Hepatic stellate cell (primary cell): Measurements from ENCODE around the gene NUCB2.
"Not testable (repeated sequence)": the region's sequence is repeated elsewhere in the genome, so short reads cannot be mapped to it uniquely, and the experiment has no call there.

ENCODE experiments used
- DNase-seq: peaks from one replicate; pipeline ENCODE4 v3.0.0; 2011; ENCODE audit warnings: low spot score

NUCB2 gene

DNA sequence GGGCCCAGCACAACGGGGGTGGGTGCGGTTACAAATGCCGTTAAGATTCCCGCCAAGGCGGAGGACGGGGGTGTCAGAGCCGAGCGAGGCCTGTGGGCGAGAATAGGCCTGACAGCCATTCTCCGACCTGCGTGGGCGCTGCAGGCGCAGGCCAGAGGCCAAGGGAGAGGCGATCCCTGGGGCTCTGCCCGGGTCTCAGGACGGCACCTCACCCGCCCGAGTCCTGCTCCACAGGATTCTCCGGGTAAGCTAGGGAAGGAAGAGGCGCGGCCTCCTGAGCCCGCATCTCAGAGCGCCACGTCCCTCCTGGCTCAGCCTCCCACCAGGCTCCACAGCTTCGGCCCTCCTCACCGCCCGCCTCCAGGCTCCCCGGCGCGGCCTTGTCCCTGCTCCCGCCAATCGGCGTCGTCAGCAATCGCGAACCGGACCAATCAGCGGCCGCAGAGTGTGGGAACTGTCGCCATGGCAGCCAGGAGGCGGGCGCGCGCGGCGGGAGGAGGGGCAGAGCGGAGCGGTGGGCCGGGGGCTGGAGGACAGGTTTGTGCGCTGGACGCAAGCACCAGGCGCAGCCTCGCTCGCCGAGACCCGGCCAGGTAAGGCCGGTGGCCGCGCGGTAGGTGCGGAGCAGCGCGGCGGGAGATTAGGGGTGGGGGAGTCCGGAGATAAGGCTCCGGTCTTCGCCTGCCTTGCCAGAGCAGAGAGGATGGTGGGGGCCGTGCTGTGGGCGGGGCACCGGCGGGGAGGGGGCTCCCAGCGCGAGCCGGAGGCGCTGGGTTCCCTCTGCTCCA lies at the start of gene NUCB2:
NUCB2 (plus strand) TSS at position 504 of the 788 bp plus-strand sequence. CDS start 18,585 bp downstream, outside the sequence.
- peak; percentile 97 for DNase-seq

GRCh38 chr11:17228186-17228925 lies 48.2 kb upstream of the NUCB2 start:
- not testable (repeated sequence) for DNase-seq

GRCh38 chr11:17229481-17230152 lies 46.9 kb upstream of the NUCB2 start:
- no peak for DNase-seq

GRCh38 chr11:17230867-17231851 lies 45.4 kb upstream of the NUCB2 start:
- no peak for DNase-seq

GRCh38 chr11:17233101-17233500 lies 43.4 kb upstream of the NUCB2 start:
- no peak for DNase-seq

- no peak for DNase-seq
Measured at GRCh38 chr11:17238377-17238776, 38.2 kb upstream of the NUCB2 start.

- not testable (repeated sequence) for DNase-seq
Measured at GRCh38 chr11:17239927-17240326, 36.6 kb upstream of the NUCB2 start.

DNA sequence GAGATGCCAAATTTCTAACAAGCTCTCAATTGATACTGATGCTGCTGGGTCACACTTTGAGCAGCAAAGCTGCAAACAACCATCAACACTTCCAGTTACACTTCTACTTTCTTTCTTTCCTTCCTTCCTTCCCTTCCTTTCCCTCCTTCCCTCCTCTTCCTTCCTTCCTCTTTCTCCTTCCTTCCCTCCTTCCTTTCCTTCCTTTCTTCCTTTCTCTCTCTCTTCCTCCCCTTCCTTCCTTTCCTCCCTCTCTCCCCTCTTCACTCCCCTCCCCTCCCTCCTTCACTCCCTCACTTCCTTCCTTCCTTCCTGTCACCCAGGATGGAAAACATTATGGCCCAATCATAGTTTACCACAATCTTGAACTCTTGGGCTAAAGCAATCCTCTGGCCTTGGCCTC lies 35.8 kb upstream of the NUCB2 start:
- DNase-seq: no peak

DNA sequence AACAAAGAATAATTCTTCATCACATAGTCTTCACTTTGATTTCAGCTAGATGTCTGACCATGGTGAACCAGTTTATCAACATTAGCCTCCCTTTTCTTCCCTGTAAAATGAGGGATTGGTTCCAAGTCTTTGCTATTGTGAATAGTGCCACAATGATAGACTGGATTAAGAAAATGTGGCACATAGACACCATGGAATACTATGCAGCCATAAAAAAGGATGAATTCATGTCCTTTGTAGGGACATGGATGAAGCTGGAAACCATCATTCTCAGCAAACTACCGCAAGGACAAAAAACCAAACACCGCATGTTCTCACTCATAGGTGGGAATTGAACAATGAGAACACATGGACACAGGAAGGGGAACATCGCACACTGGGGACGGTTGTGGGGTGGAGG lies 33.6 kb upstream of the NUCB2 start:
- not testable (repeated sequence) for DNase-seq

DNA sequence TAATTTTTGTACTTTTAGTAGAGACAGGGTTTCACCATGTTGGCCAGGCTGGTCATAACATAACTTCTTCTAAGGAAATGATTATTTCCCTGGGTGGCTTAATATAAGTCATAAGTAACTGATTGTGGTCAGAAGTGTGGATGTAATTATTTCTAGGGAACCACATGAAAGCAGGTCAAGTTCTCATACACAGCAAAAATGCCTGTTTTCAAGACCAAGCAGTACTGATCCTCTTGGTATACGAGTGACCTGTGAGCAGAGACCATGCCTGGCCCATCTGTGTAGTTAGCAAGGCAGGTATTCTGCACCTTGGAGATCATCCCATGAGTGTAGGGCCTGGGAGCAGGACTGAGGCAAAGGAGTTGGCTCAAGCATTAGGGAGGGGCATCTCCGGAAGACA lies 32.5 kb upstream of the NUCB2 start:
- DNase-seq: no peak

GRCh38 chr11:17250561-17251350 lies 25.8 kb upstream of the NUCB2 start:
- no peak for DNase-seq

DNA sequence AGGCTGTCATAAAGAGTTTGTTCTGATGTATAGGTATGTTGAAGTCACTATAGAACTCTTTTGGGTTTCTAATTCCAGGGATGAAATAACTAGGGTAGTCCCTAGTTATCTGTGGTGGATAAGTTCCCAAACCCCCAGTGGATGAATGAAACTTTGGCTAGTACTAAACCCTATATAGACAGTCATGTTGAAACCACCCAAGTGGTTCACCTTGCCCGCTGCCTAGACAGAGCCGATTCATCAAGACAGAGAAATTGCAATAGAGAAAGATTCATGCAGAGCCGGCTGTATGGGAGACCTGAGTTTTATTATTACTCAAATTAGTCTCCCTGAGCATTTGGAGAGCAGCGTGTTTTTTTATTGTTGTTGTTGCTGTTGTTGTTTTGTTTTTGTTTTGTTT lies 23.8 kb upstream of the NUCB2 start:
- no peak for DNase-seq

DNA sequence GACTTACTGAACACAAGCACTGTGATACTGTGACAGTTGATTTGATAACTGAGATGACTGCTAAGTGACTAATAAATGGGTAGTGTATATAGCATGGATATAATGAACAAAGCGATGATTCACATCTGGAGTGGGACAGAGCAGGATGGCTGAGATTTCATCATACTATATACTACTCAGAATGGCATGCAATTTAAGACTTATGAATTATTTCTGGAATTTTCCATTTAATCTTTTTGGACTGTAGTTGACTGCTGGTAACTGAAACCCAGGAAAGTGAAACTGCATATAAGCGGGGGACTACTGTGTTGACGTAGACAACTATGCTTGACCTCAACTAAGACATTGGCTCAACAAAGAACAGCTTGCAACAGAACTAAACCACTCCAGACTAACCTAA lies 20.0 kb upstream of the NUCB2 start:
- peak; percentile 61 for DNase-seq

DNA sequence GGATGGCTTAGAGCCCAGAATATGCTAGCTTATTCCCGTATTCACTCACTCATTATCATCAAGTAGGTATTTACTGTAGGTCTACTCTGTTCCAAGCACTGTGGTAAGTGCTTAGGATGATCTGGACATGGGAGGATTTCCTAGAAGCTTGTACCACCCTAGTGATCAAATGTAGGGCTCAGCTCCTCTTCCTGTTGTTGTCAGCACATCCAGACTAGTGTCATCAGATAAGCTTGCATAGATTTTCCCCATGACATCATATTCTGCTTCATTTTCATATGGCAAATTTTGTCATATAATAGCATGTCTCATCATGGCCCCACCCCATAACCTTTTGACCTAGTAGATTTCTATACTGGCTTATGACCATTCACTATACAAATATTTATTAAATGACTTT lies 19.3 kb upstream of the NUCB2 start:
- DNase-seq: peak; percentile 9

DNA sequence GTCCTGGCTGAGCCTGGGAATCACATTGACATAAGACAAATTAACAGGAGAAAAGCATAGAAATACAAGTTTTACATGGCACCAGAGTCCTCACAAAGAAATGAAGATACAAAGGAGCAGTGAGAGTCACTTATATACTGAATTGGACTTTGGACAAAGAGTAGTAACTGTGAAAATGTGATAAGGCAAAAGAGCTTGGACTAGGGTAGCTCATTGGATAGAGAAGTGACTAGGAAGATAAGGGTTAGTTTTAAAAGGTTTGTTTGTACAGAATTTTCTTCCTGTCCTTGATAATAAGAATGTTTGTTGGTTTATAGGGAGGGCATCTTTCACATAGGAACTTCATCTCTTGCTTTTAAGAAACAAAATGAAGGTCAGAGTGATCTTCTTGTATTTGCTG lies 17.9 kb upstream of the NUCB2 start:
- no peak for DNase-seq

DNA sequence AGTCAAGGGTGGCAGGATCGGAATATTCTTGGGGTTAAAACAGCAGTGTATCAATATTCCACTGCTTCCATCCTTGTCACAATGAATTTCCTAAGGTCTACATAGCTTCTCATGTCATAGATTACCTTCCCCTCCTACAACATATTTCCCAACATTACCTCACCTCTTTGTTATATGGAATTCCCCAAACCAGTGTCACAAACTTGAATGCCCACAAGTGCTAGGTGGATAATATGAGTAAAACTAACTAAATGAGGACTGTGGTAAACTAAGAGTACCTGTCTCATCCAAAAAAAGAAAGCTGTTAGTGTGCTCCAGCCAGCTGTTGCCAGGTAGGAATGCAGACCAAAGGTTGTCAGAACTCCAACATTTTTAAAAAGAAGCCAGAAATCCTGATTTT lies 17.0 kb upstream of the NUCB2 start:
- DNase-seq: no peak

DNA sequence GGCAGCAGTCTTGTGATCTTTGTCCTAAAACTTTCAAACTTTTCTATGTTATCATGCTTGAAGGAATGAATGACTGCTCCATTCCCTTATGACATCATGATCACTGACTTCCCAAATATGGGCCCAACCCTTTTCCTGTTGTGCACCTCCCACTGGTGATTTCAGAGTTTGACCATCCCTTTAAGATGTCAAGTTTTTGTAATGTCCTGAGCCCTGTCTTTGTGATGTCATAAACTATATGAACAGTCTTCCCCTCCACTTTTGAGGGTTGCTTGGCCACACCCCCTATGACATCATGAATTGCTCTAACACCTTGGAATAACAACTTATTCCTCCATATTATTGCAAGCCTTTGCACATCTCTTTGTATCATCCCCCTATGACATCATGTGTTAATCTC lies 16.5 kb upstream of the NUCB2 start:
- DNase-seq: no peak

DNA sequence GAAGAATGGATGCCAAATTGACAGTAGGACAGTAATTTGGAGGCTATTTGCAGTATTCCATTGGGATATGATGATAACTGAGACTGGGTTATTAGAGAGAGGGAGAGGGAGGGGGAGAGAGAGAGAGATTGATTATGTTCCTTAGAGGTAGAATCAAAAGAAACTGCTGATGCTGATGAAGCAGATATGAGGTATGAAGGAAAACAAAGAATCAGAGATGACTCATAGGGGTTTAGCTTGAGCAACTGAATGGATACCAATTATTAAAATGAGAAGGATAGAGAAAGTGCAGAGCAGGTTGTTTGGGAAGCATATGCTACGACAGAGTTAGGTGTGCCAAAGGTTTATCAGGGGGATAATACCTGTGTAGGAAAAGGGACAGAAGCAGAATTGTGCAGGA lies 12.8 kb upstream of the NUCB2 start:
- DNase-seq: peak; percentile 25

GRCh38 chr11:17266781-17267180 lies 9.8 kb upstream of the NUCB2 start:
- DNase-seq: no peak

DNA sequence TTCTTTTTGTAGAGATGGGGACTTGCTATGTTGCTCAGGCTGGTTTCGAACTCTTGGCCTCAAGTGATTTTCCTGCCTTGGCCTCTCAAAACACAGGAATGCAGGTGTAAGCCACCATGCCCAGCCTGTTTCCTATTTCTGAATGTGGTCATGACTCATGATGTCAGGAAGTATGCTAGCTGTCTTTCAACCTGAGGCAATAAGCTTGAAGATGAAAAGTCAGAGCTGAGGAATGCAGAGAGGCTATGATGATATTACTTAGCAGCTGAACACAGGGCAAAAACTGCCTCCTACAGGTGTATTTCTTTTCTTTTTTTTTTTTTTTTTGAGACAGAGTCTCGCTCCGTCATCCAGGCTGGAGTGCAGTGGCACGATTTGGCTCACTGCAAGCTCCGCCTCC lies 9.0 kb upstream of the NUCB2 start:
- DNase-seq: peak; percentile 24

GRCh38 chr11:17268500-17268899 lies 8.0 kb upstream of the NUCB2 start:
- not testable (repeated sequence) for DNase-seq
